Ovary (tissue), 3 donors: Measurements from ENCODE around the gene ST7.
"Not testable (repeated sequence)": the region's sequence is repeated elsewhere in the genome, so short reads cannot be mapped to it uniquely, and the experiment has no call there.

Experiments used
- CTCF ChIP-seq, 3 donors: fragments of 450-650 bp in 2 of 3; fragments of 200-600 bp in 1 of 3; IDR thresholded peaks; one replicate each; pipeline versions ENCODE4 v1.5.1 to v1.8.0; 2016 to 2022; ENCODE audit warnings: antibody characterized with exemption in 3 of 3, mild to moderate bottlenecking in 1 of 3
- POLR2A ChIP-seq: fragments of 450-650 bp; IDR thresholded peaks from one replicate; pipeline ENCODE4 v1.6.1; 2017; ENCODE audit warnings: antibody characterized with exemption, mild to moderate bottlenecking, moderate library complexity
- donor health status: DM: no; HTN: no; CAD: no.

- not testable (repeated sequence) for TF ChIP-seq POLR2A; CTCF (IDR thresholded peaks at IDR 0.05)
Observed at GRCh38 chr7:116971153-116971552, 17.9 kb downstream of the ST7 start.
